ENCODE data around the gene G3BP1.

Gene G3BP1

GRCh38 chr5:151793358-151793757, 21.6 kb downstream of the G3BP1 start:
- DNase-seq, result no peak

GRCh38 chr5:151795426-151795825, 23.7 kb downstream of the G3BP1 start:
- H3K27me3 ChIP-seq (replicated peaks; ENCODE audit: control insufficient read depth, insufficient read depth, low read length, poor library complexity, severe bottlenecking), result no peaks in the 10 kb centered on the region
- no peak for DNase-seq
- no peaks in the 10 kb centered on the region for H3K4me1 ChIP-seq (ENCODE audit: control insufficient read depth, insufficient read depth, low read length, poor library complexity, severe bottlenecking)
- H3K36me3 ChIP-seq (ENCODE audit: control insufficient read depth, insufficient read depth, low read length), result peaks cover 95% of the 10 kb centered on the region
- no peak overlapping the region for H3K27ac ChIP-seq (ENCODE audit: insufficient read depth, low read length, poor library complexity, severe bottlenecking)
- H3K9me3 ChIP-seq (ENCODE audit: control insufficient read depth, low read length), result no peaks in the 10 kb centered on the region
- no peak overlapping the region for H3K4me3 ChIP-seq (ENCODE audit: insufficient read depth, low read depth, low read length, poor library complexity, severe bottlenecking)

More at GRCh38 chr5:151793358-151793757, 21.6 kb downstream of the G3BP1 start:
- Histone ChIP-seq H3K4me3 (ENCODE audit: insufficient read depth, low read depth, low read length, poor library complexity, severe bottlenecking) (no peak overlapping the region), H3K27ac (ENCODE audit: insufficient read depth, low read length, poor library complexity, severe bottlenecking) (no peak overlapping the region), H3K27me3 (replicated peaks; ENCODE audit: control insufficient read depth, insufficient read depth, low read length, poor library complexity, severe bottlenecking) (no peaks in the 10 kb centered on the region), H3K36me3 (ENCODE audit: control insufficient read depth, insufficient read depth, low read length) (peaks cover 91% of the 10 kb centered on the region), H3K9me3 (ENCODE audit: control insufficient read depth, low read length) (no peaks in the 10 kb centered on the region), H3K4me1 (ENCODE audit: control insufficient read depth, insufficient read depth, low read length, poor library complexity, severe bottlenecking) (no peaks in the 10 kb centered on the region)

- H3K36me3 ChIP-seq (ENCODE audit: control insufficient read depth, insufficient read depth, low read length), result peaks cover 82% of the 10 kb centered on the region
- no peaks in the 10 kb centered on the region for H3K4me1 ChIP-seq (ENCODE audit: control insufficient read depth, insufficient read depth, low read length, poor library complexity, severe bottlenecking)
- no peaks in the 10 kb centered on the region for H3K9me3 ChIP-seq (ENCODE audit: control insufficient read depth, low read length)
- no peaks in the 10 kb centered on the region for H3K27me3 ChIP-seq (replicated peaks; ENCODE audit: control insufficient read depth, insufficient read depth, low read length, poor library complexity, severe bottlenecking)
- no peak overlapping the region for H3K4me3 ChIP-seq (ENCODE audit: insufficient read depth, low read depth, low read length, poor library complexity, severe bottlenecking)
- H3K27ac ChIP-seq (ENCODE audit: insufficient read depth, low read length, poor library complexity, severe bottlenecking), result no peak overlapping the region
- no peak for DNase-seq
Measured at GRCh38 chr5:151798674-151799073, 26.9 kb downstream of the G3BP1 start.

GRCh38 chr5:151799407-151799806, 27.7 kb downstream of the G3BP1 start:
- H3K36me3 ChIP-seq (ENCODE audit: control insufficient read depth, insufficient read depth, low read length), result peaks cover 82% of the 10 kb centered on the region
- H3K27me3 ChIP-seq (replicated peaks; ENCODE audit: control insufficient read depth, insufficient read depth, low read length, poor library complexity, severe bottlenecking), result no peaks in the 10 kb centered on the region
- no peaks in the 10 kb centered on the region for H3K4me1 ChIP-seq (ENCODE audit: control insufficient read depth, insufficient read depth, low read length, poor library complexity, severe bottlenecking)
- H3K27ac ChIP-seq (ENCODE audit: insufficient read depth, low read length, poor library complexity, severe bottlenecking), result no peak overlapping the region
- no peak for DNase-seq
- H3K4me3 ChIP-seq (ENCODE audit: insufficient read depth, low read depth, low read length, poor library complexity, severe bottlenecking), result no peak overlapping the region
- H3K9me3 ChIP-seq (ENCODE audit: control insufficient read depth, low read length), result no peaks in the 10 kb centered on the region

- DNase-seq, result no peak
- H3K4me1 ChIP-seq (ENCODE audit: control insufficient read depth, insufficient read depth, low read length, poor library complexity, severe bottlenecking), result no peaks in the 10 kb centered on the region
- H3K27ac ChIP-seq (ENCODE audit: insufficient read depth, low read length, poor library complexity, severe bottlenecking), result no peak overlapping the region
- no peaks in the 10 kb centered on the region for H3K27me3 ChIP-seq (replicated peaks; ENCODE audit: control insufficient read depth, insufficient read depth, low read length, poor library complexity, severe bottlenecking)
- peaks cover 78% of the 10 kb centered on the region for H3K36me3 ChIP-seq (ENCODE audit: control insufficient read depth, insufficient read depth, low read length)
- no peak overlapping the region for H3K4me3 ChIP-seq (ENCODE audit: insufficient read depth, low read depth, low read length, poor library complexity, severe bottlenecking)
- H3K9me3 ChIP-seq (ENCODE audit: control insufficient read depth, low read length), result no peaks in the 10 kb centered on the region
Measured at GRCh38 chr5:151800532-151800931, 28.8 kb downstream of the G3BP1 start.

GRCh38 chr5:151805414-151806223, 33.9 kb downstream of the G3BP1 start:
- Histone ChIP-seq H3K27ac (ENCODE audit: insufficient read depth, low read length, poor library complexity, severe bottlenecking) (no peak overlapping the region), H3K36me3 (ENCODE audit: control insufficient read depth, insufficient read depth, low read length) (peaks cover 39% of the 10 kb centered on the region), H3K4me1 (ENCODE audit: control insufficient read depth, insufficient read depth, low read length, poor library complexity, severe bottlenecking) (no peaks in the 10 kb centered on the region), H3K27me3 (replicated peaks; ENCODE audit: control insufficient read depth, insufficient read depth, low read length, poor library complexity, severe bottlenecking) (no peaks in the 10 kb centered on the region), H3K9me3 (ENCODE audit: control insufficient read depth, low read length) (no peaks in the 10 kb centered on the region), H3K4me3 (ENCODE audit: insufficient read depth, low read depth, low read length, poor library complexity, severe bottlenecking) (no peak overlapping the region)
- no peak for DNase-seq

GRCh38 chr5:151808451-151809169, 36.9 kb downstream of the G3BP1 start:
- no peak for DNase-seq
- no peak overlapping the region for H3K27ac ChIP-seq (ENCODE audit: insufficient read depth, low read length, poor library complexity, severe bottlenecking)
- peaks cover 47% of the 10 kb centered on the region for H3K36me3 ChIP-seq (ENCODE audit: control insufficient read depth, insufficient read depth, low read length)
- no peak overlapping the region for H3K4me3 ChIP-seq (ENCODE audit: insufficient read depth, low read depth, low read length, poor library complexity, severe bottlenecking)
- H3K27me3 ChIP-seq (replicated peaks; ENCODE audit: control insufficient read depth, insufficient read depth, low read length, poor library complexity, severe bottlenecking), result no peaks in the 10 kb centered on the region
- no peaks in the 10 kb centered on the region for H3K4me1 ChIP-seq (ENCODE audit: control insufficient read depth, insufficient read depth, low read length, poor library complexity, severe bottlenecking)
- no peaks in the 10 kb centered on the region for H3K9me3 ChIP-seq (ENCODE audit: control insufficient read depth, low read length)

GRCh38 chr5:151810449-151810848, 38.7 kb downstream of the G3BP1 start:
- no peak for DNase-seq
- H3K4me1 ChIP-seq (ENCODE audit: control insufficient read depth, insufficient read depth, low read length, poor library complexity, severe bottlenecking), result no peaks in the 10 kb centered on the region
- H3K4me3 ChIP-seq (ENCODE audit: insufficient read depth, low read depth, low read length, poor library complexity, severe bottlenecking), result no peak overlapping the region
- H3K27ac ChIP-seq (ENCODE audit: insufficient read depth, low read length, poor library complexity, severe bottlenecking), result no peak overlapping the region
- H3K36me3 ChIP-seq (ENCODE audit: control insufficient read depth, insufficient read depth, low read length), result peaks cover 32% of the 10 kb centered on the region
- no peaks in the 10 kb centered on the region for H3K9me3 ChIP-seq (ENCODE audit: control insufficient read depth, low read length)
- H3K27me3 ChIP-seq (replicated peaks; ENCODE audit: control insufficient read depth, insufficient read depth, low read length, poor library complexity, severe bottlenecking), result no peaks in the 10 kb centered on the region

- H3K9me3 ChIP-seq (ENCODE audit: control insufficient read depth, low read length), result no peaks in the 10 kb centered on the region
- no peaks in the 10 kb centered on the region for H3K4me1 ChIP-seq (ENCODE audit: control insufficient read depth, insufficient read depth, low read length, poor library complexity, severe bottlenecking)
- H3K27me3 ChIP-seq (replicated peaks; ENCODE audit: control insufficient read depth, insufficient read depth, low read length, poor library complexity, severe bottlenecking), result no peaks in the 10 kb centered on the region
- H3K27ac ChIP-seq (ENCODE audit: insufficient read depth, low read length, poor library complexity, severe bottlenecking), result no peak overlapping the region
- H3K4me3 ChIP-seq (ENCODE audit: insufficient read depth, low read depth, low read length, poor library complexity, severe bottlenecking), result no peak overlapping the region
- no peak for DNase-seq
- peaks cover 32% of the 10 kb centered on the region for H3K36me3 ChIP-seq (ENCODE audit: control insufficient read depth, insufficient read depth, low read length)
Measured at GRCh38 chr5:151810897-151811296, 39.1 kb downstream of the G3BP1 start.
